Measurements from ENCODE around the gene HS1BP3.

The HS1BP3 gene

DNA sequence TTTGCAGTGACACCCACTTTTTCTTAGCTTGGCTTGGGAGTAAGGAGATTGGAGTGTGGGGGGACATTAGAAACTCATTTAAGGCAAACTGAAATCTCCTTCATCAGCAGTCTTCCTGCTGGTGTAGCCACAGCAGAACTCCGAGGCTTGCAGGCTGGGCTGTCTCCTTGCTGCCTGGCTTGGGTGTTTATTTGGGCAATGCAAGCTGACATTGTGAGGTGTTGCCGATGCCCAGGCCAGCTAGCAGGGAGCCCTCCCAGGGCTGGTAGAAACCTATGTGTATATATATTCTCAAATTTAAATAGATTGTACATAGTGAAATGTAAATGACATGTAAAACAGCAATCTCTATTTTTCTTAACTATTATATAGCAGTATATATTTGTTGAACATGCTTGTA is 27.9 kb upstream of the HS1BP3 start:
- Mint-ChIP-seq H3K27ac (no peak overlapping the region), H3K4me3 (no peak overlapping the region), H3K9me3 (no peaks in the 10 kb centered on the region), H3K36me3 (ENCODE audit: low read depth) (peaks cover 35% of the 10 kb centered on the region), H3K4me1 (ENCODE audit: low read depth) (no peaks in the 10 kb centered on the region), H3K27me3 (peaks cover 4% of the 10 kb centered on the region)
- DNase-seq, result no peak

DNA sequence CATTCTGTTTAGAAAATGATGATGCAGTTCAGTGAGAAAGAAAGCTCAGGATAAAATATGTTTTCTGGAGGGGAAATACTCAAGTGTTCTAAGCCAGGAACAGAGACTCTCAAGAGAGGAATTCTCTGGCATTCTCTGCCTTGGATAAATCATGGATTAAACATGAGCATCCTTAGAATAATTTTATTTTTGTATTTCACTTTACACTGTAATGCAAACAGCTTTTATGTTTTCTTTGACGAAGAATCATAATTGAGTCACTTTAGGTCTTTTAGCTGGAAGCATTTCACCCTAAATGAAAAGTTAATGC is 27.1 kb upstream of the HS1BP3 start:
- no peak overlapping the region for H3K27ac Mint-ChIP-seq
- H3K27me3 Mint-ChIP-seq, result peaks cover 11% of the 10 kb centered on the region
- no peak for DNase-seq
- H3K9me3 Mint-ChIP-seq, result no peaks in the 10 kb centered on the region
- H3K36me3 Mint-ChIP-seq (ENCODE audit: low read depth), result peaks cover 28% of the 10 kb centered on the region
- no peaks in the 10 kb centered on the region for H3K4me1 Mint-ChIP-seq (ENCODE audit: low read depth)
- H3K4me3 Mint-ChIP-seq, result no peak overlapping the region

DNA sequence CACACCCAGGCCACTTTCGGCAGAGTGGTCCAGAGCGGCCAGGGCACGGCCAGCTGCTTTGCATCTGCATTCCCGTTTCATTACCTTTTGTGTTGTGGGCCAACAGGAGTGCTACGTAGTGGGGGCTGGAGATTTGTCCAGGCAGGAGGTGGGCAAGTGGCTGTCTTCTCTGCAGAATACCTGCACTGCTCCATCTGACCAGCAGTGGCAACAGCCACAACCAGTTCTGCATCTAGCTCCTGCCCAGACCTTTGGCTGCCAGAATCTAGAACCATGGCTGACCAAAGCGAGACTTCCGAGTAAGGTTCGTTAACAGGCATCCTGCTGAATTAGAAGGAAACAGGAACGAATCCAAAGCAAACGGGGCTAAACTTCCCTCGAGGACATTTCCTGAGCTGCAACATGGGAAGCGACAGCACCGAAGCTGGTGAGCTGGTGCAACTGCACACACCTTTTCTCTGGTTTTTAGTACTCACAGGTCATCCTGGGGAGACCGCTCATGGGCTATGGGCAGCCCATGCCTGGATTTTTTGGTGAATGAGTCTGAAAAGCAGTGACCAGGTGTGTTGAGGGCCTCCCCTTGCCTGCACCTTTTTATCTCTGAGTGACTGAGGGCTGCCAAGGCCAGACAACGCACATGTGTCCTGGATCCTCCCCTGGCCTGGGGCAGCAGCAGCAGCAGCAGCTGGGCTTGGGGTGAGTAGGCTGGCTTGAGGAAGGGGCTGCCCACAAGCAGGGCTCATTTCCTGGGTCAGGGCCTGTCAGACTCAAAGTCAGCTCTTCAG is 26.6 kb upstream of the HS1BP3 start:
- no peak overlapping the region for H3K27ac Mint-ChIP-seq
- no peak for DNase-seq
- H3K4me3 Mint-ChIP-seq, result no peak overlapping the region
- no peaks in the 10 kb centered on the region for H3K9me3 Mint-ChIP-seq
- no peaks in the 10 kb centered on the region for H3K4me1 Mint-ChIP-seq (ENCODE audit: low read depth)
- peaks cover 23% of the 10 kb centered on the region for H3K36me3 Mint-ChIP-seq (ENCODE audit: low read depth)
- H3K27me3 Mint-ChIP-seq, result peaks cover 17% of the 10 kb centered on the region

DNA sequence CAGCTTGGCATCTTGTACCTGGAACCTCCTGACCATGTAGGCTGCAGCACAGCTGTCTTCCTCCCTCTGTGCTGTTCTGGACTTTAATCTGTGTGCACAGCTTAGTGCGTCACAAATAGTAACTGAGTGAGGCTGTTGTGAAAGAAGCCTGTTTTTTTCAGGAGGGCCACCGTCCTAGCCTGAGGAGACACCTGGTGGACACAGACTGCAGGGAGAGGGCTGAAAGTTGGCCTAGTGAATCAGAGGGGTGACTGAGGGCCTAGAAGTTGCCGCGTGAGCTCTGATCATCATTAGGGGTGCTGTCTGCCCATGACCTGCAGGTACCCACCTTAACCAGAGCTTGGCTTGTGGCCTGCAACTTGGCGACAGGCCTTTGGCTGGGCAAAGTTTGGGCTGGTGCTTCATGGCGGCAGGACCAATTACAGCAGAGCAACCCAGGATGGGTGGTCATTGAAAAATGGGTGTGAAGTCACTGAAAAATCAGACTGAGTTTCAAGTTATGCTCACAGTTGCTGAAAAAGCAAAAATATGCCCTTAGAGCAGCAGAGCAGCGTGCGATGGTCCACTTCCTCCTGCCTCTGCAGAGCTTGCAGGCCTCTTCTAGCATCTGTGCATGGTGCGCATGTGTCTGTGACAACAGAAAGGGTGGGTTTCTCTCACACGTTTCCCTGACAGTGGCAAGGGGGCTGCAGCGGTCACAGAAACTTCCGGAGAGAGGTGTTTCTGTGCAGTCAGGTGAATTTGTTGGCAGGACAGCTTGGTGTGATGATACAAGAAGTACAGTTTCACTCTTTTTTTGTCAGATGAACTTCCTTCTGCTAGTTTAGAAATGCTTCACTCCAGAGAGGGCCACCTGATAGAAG is 25.7 kb upstream of the HS1BP3 start:
- no peak overlapping the region for H3K27ac Mint-ChIP-seq
- peaks cover 3% of the 10 kb centered on the region for H3K4me1 Mint-ChIP-seq (ENCODE audit: low read depth)

DNA sequence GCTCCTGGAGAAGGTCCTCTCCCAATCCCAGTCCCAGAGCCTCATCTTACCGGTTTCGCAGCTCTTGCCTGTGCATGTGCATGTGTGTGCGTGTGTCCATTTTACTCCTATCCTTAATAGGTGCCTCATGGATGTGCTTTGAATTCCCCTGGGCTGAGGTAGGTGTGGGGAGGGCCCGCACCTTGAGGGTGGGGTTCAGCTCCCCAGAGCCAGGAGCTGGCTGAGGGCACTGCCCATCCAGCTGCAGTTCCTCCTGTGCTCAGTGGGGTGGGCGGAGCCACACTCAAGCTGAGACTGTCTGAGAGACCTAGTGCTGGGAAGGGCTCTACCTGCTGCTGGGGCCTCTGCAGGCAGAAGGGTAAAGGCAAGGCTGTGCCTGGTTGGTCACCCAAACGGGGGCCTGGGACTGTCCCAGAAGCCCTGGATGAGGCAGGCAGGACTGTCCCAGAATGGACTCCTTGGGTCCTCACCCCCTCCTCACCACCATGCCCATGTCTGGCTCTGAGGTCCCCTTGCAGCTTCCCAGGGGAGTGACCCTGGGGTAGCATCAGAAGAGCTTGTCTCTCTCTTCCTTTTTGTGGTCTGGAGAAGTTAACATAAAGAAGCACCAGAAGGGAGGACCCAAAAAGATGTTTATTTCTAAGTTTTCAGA is 24.9 kb upstream of the HS1BP3 start:
- DNase-seq, result no peak
- Mint-ChIP-seq H3K36me3 (ENCODE audit: low read depth) (peaks cover 8% of the 10 kb centered on the region), H3K4me1 (ENCODE audit: low read depth) (peaks cover 6% of the 10 kb centered on the region), H3K4me3 (no peak overlapping the region), H3K9me3 (no peaks in the 10 kb centered on the region), H3K27me3 (peaks cover 33% of the 10 kb centered on the region), H3K27ac (no peak overlapping the region)

More for the DNA sequence above, 25.7 kb upstream of the HS1BP3 start:
- H3K27me3 Mint-ChIP-seq, result peaks cover 26% of the 10 kb centered on the region
- H3K4me3 Mint-ChIP-seq, result no peak overlapping the region
- peaks cover 14% of the 10 kb centered on the region for H3K36me3 Mint-ChIP-seq (ENCODE audit: low read depth)
- H3K9me3 Mint-ChIP-seq, result no peaks in the 10 kb centered on the region
- no peak for DNase-seq

DNA sequence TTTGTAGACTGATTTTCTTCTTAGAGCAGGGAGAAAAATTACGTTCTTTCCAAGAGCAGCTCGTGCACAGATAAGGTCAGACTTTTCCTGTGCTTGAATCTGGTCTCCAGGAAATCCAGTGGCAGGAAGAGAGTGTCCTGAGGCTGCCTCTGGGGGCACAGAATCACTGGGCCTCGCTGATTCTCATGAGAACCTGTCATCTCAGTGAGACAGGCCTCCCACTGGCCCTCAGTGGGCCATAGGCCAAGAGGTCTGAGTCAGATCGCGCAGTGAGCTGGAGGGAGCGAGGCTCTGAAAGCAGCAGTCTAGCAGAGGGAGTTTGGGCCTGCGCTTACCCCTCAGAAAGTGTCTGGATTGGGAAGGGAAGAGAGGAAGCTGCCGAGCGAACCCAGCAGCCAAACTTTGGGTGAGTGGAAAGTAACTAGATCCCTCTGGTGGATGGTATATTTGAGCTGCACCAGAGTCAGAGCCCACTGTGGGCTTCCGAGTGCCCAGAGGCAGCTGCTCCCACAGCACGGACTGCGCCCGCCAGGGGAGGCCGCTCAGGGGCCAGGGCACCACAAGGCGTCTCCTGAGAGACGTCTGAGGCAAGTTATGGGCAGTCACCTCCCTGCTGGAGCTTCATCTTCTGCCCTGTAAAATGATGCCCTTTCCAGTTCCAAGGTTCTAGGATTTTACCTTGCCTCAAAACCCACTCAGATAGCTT is 24.2 kb upstream of the HS1BP3 start:
- H3K36me3 Mint-ChIP-seq (ENCODE audit: low read depth), result peaks cover 2% of the 10 kb centered on the region
- H3K4me3 Mint-ChIP-seq, result no peak overlapping the region
- no peak overlapping the region for H3K27ac Mint-ChIP-seq
- H3K4me1 Mint-ChIP-seq (ENCODE audit: low read depth), result peaks cover 6% of the 10 kb centered on the region
- H3K27me3 Mint-ChIP-seq, result peaks cover 40% of the 10 kb centered on the region
- H3K9me3 Mint-ChIP-seq, result no peaks in the 10 kb centered on the region
- DNase-seq, result no peak

DNA sequence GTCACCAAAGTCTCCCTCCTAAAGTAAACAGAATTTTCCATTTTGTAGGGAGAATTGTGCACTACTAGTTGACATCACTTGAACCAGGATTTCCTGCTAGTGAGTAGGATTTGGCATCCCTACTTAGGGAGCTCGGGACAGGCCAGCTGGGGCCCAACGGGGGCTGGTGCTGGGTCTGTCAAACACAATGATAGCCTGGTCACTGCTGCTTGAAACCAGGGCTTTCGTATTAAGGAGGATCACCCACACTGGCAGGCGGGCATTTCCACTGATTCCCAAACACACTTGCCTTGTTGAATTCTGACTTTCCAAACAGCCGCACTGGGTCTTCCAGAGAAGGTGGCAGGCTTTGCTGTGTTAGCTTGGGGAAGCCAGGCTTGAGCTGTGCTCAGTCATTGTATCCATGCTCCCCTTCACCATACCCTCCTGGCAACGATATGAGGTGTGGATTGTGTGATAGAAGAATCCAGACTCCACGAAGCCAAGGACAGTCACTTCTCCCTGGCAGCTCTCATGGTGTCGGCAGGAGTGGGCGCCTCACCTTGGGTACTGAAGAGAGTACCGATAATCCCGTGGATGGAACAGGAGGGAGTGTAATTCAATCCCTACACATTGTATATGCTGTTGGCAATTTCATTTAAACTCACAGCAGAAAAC is 23.5 kb upstream of the HS1BP3 start:
- Mint-ChIP-seq H3K27me3 (peaks cover 47% of the 10 kb centered on the region), H3K36me3 (ENCODE audit: low read depth) (peaks cover 2% of the 10 kb centered on the region), H3K4me3 (no peak overlapping the region), H3K9me3 (no peaks in the 10 kb centered on the region), H3K4me1 (ENCODE audit: low read depth) (peaks cover 10% of the 10 kb centered on the region), H3K27ac (no peak overlapping the region)
- no peak for DNase-seq

DNA sequence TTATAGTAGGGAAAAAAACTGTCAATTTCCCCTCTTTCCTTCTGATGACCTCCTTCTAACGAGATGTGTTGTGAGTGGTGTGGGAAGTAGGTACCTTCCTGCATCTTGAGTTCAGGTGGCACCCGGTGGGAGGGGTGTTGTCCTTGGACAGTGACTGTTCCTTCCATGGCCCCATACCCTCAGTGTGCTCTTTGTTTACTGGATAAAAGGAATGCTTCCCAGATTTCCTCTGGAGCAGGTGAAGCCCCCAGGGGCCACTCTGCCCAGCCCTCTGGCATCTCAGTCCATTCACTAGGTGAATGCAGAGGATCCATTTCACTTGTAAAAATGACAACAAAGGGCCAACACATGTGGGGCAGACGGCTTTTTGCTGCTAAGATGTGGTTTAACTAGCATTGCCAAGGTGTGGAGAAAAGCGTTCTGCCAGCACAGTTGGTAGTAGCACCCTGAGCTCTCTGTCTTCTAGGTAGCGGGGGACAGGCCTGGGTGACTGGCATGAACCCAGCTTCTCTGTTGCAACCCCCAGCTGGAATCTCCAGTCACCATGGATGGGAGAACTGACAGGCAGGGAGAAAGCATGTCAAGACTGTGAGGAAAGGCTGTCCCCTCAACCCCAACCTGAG is 22.9 kb upstream of the HS1BP3 start:
- Mint-ChIP-seq H3K4me3 (no peak overlapping the region), H3K9me3 (no peaks in the 10 kb centered on the region), H3K4me1 (ENCODE audit: low read depth) (peaks cover 13% of the 10 kb centered on the region), H3K27ac (no peak overlapping the region), H3K36me3 (ENCODE audit: low read depth) (no peaks in the 10 kb centered on the region), H3K27me3 (peaks cover 53% of the 10 kb centered on the region)
- DNase-seq, result no peak

DNA sequence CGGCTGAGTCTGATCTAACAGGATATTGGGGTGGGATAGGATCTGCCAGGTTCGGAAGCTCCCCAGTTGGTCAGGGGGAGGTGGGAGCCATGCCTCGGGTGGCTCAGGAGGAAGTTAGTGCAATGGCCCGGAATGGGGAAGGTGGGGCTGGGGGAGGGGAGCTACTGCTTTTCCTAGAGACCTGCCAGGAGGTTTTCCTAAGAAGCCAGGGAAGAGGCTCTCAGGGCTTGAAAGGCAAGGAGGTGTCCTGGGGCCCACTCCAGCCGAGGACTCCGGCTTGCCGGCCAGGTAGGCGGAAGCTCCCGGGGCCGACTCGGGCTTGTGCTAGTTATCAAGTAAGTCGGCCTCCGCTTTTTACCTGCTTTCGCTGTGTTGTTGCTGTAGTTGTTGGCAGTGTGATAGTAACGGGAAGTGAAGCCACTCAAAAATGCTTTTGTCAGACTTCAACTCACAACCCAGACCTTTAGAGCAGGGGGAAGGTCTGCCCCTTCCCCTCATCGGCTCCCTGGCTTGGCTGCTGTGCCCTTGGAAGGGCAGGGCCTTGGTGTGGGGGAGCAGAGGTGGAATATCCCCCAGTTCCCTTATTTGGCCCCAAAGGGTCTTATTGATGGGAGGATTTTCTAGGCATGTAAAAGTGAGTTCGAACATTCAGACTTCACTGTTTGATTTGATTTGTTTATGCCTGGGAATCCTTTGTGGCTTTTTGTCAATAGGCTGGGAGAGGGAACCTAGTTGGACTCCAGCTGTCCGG is 21.5 kb upstream of the HS1BP3 start:
- no peak overlapping the region for H3K4me3 Mint-ChIP-seq
- no peaks in the 10 kb centered on the region for H3K9me3 Mint-ChIP-seq
- peaks cover 67% of the 10 kb centered on the region for H3K27me3 Mint-ChIP-seq
- H3K4me1 Mint-ChIP-seq (ENCODE audit: low read depth), result peaks cover 16% of the 10 kb centered on the region
- H3K36me3 Mint-ChIP-seq (ENCODE audit: low read depth), result no peaks in the 10 kb centered on the region
- DNase-seq, result no peak
- no peak overlapping the region for H3K27ac Mint-ChIP-seq

DNA sequence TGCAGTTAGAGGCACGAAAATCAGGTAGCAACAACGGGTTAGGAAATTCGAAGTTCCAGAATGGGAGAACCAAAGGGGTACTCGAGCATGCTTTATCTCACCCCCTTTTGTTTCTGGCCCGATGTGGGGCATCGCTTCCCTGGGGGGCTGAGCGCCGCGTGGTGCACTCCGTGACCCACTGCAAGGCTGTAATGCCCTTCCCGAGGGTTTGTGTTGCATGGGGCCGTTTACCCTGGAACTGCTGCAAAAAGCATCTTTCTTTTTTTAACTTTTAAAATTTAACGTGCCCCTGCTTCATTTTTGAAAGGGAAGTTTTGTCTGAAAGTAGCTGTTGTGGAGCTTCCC is 20.8 kb upstream of the HS1BP3 start:
- peaks cover 16% of the 10 kb centered on the region for H3K4me1 Mint-ChIP-seq (ENCODE audit: low read depth)
- H3K36me3 Mint-ChIP-seq (ENCODE audit: low read depth), result no peaks in the 10 kb centered on the region
- H3K9me3 Mint-ChIP-seq, result no peaks in the 10 kb centered on the region
- no peak overlapping the region for H3K27ac Mint-ChIP-seq
- DNase-seq, result no peak
- H3K4me3 Mint-ChIP-seq, result no peak overlapping the region
- H3K27me3 Mint-ChIP-seq, result peaks cover 68% of the 10 kb centered on the region

GRCh38 chr2:20671036-20671735 is 20.3 kb upstream of the HS1BP3 start:
- no peaks in the 10 kb centered on the region for H3K9me3 Mint-ChIP-seq
- H3K4me3 Mint-ChIP-seq, result no peak overlapping the region
- H3K27me3 Mint-ChIP-seq, result peaks cover 73% of the 10 kb centered on the region
- DNase-seq, result no peak
- H3K4me1 Mint-ChIP-seq (ENCODE audit: low read depth), result peaks cover 19% of the 10 kb centered on the region
- H3K36me3 Mint-ChIP-seq (ENCODE audit: low read depth), result no peaks in the 10 kb centered on the region
- no peak overlapping the region for H3K27ac Mint-ChIP-seq

- Mint-ChIP-seq H3K27me3 (peaks cover 80% of the 10 kb centered on the region), H3K4me1 (ENCODE audit: low read depth) (peaks cover 24% of the 10 kb centered on the region), H3K36me3 (ENCODE audit: low read depth) (no peaks in the 10 kb centered on the region), H3K4me3 (no peak overlapping the region), H3K27ac (no peak overlapping the region), H3K9me3 (no peaks in the 10 kb centered on the region)
- DNase-seq, result no peak
These were observed 19.6 kb upstream of the HS1BP3 start for GRCh38 chr2:20670315-20671035.
